Brain microvascular endothelial cell (primary cell): ENCODE data around the gene LBX1.

Source experiments
- DNase-seq: peaks from one replicate; pipeline ENCODE4 v3.0.0-alpha.2; 2020
- H3K27ac ChIP-seq: fragments of 250-450 bp; sonication (Bioruptor Pico); 2 replicates; pipeline ENCODE4 v1.5.1; 2020; ENCODE audit warnings: mild to moderate bottlenecking, moderate library complexity
- H3K27me3 ChIP-seq: fragments of 250-450 bp; sonication (Bioruptor Pico); replicated peaks from 2 replicates; pipeline ENCODE4 v1.5.1; 2020; ENCODE audit warnings: mild to moderate bottlenecking
- H3K36me3 ChIP-seq: fragments of 250-450 bp; sonication (Bioruptor Pico); replicated peaks from 2 replicates; pipeline ENCODE4 v1.5.1; 2020; ENCODE audit warnings: mild to moderate bottlenecking
- H3K4me3 ChIP-seq: 2 replicates; pipeline ENCODE4 v1.5.1; 2011; ENCODE audit warnings: low read depth, mild to moderate bottlenecking, control low read depth, low read length, moderate library complexity
- in situ Hi-C: cut with HindIII; loops from 2 replicates; pipeline ENCODE4 v1.10.0; 2017; ENCODE audit warnings: low sequenced_read_pairs, low pct_ligation_motif_present
- TF ChIP-seq, protein P1 (sequence below): IDR thresholded peaks from 2 replicates; pipeline ENCODE4 v1.5.1; 2011; ENCODE audit warnings: low read depth, mild to moderate bottlenecking, moderate library complexity, low read length, control low read depth, inconsistent platforms; ENCODE audit errors: missing control alignments

LBX1 gene

DNA sequence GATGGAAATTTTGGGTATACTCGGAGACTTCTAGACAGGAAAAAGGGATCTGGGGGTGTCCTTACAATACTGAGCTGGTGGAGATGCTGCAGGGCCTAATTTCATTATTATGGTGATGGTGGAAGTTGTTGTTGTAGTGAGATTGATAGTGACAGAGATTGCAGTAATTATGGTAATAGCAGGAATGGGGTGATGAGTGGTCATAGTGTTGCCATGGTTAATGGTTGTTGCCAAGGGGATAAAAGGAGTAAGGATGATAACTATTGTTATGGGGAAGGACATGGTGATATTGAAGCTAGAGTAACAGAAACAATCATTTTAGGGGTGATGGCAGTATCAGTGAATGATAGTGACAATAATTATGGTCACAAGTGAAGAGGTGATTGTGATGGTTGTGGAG, 27.1 kb upstream of the LBX1 start:
- Histone ChIP-seq H3K36me3 (no peaks in the 10 kb centered on the region), H3K27me3 (peaks cover 2% of the 10 kb centered on the region), H3K4me3 (no peak overlapping the region), H3K27ac (no peak overlapping the region)
- TF ChIP-seq, protein P1, sequence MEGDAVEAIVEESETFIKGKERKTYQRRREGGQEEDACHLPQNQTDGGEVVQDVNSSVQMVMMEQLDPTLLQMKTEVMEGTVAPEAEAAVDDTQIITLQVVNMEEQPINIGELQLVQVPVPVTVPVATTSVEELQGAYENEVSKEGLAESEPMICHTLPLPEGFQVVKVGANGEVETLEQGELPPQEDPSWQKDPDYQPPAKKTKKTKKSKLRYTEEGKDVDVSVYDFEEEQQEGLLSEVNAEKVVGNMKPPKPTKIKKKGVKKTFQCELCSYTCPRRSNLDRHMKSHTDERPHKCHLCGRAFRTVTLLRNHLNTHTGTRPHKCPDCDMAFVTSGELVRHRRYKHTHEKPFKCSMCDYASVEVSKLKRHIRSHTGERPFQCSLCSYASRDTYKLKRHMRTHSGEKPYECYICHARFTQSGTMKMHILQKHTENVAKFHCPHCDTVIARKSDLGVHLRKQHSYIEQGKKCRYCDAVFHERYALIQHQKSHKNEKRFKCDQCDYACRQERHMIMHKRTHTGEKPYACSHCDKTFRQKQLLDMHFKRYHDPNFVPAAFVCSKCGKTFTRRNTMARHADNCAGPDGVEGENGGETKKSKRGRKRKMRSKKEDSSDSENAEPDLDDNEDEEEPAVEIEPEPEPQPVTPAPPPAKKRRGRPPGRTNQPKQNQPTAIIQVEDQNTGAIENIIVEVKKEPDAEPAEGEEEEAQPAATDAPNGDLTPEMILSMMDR: no peak
- no peak for DNase-seq
- in situ Hi-C loops: no loop called here

DNA sequence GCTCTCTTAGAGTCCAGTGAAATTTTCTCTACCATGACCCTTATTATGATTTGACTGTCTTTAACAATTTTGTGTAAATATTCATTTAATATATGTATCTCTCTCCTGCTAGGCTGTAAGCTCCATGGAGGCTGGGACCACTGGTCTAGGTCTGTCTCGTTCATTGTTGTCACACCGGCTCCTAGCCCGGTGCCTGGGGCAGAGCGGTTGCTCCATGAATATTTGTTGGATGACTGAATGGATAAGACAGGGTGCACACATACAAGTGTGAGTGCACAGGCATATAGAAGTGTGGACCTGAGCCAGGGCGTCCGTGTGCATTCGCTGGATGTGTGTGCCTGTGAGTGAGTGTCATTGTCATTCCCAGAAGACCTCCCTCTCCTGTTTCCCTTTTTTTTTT, 20.9 kb upstream of the LBX1 start:
- Histone ChIP-seq H3K36me3 (no peaks in the 10 kb centered on the region), H3K27me3 (peaks cover 31% of the 10 kb centered on the region), H3K27ac (no peak overlapping the region), H3K4me3 (no peak overlapping the region)
- TF ChIP-seq, protein P1: no peak
- no peak for DNase-seq
- in situ Hi-C loops: no loop called here

DNA sequence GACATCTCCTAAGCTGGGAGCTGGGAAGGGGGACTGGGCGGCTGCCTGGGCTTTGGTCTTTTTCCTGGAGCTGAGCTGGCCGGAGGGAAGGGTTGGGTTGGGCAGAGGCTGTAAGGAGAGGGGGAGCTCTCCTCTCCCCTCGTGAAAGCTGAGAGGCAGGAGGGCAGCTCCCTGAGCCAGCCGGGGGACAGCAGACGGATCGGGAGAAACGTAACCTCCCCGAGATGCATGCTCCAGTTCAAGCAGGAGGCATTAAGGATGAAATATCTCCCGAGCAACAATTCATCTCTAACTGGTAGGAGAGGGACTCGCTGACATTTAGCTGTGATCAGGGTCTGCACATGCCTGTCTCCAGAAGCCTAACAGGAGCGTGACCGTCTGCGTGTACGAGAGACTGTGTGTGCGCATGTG, 19.9 kb upstream of the LBX1 start:
- Histone ChIP-seq H3K27ac (no peak overlapping the region), H3K4me3 (no peak overlapping the region), H3K27me3 (peaks cover 31% of the 10 kb centered on the region), H3K36me3 (no peaks in the 10 kb centered on the region)
- TF ChIP-seq, protein P1: no peak
- in situ Hi-C loops: no loop called here
- DNase-seq: no peak

DNA sequence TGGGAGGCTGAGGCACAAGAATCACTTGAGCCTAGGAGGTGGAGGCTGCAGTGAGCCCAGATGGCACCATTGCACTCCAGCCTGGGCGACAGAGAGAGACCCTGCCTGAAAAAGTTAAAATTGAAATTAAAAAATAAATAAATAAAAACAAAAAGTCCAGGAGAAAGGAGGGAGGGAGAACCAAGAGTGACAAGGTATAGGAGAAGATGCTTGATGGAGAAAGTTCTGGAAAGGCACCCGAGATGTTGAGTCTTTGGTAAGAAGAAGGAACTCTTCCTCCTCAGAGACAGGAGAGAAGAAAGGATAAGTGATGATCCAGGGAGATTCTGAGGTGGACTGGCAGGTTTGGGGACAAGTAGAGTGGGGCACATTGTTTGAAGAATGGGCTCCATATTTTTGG, 17.4 kb upstream of the LBX1 start:
- Histone ChIP-seq H3K4me3 (no peak overlapping the region), H3K27me3 (peaks cover 44% of the 10 kb centered on the region), H3K27ac (no peak overlapping the region), H3K36me3 (no peaks in the 10 kb centered on the region)
- in situ Hi-C loops: no loop called here
- no peak for DNase-seq
- TF ChIP-seq, protein P1: no peak

DNA sequence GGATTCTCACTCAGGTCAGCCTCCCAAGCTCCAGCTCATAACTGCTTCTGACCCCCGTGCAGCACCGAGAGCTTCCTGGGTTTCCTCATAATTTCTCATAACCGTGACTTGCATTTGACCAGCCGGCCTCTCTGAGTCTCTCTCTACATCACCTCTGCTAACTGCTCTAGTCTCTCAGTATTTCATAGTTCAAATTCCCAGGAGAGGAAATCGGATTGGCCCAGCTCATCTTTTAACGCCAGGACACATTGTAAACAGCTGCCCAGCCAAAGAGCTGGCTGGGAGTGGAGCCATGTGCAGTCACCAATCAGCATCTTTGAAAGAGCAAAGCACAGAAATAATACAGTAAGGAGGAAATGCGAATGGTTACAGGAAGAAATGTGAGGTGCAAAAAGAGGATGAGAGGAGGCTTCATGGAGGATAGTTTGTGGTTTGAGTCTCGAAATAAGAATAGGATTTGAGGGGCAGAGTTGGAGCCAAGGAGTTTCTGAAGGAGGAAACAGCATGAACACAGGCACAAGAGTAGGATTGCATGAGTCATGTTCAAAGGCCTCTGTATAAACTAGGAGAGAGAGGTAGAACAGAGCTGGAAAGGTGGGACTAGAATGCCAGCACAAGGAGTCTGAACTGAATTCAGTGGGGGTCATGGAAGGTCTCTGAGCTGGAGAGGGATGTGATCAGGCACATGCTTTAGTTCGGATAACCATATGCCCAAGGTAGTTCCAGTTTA, 15.2 kb upstream of the LBX1 start:
- no peak overlapping the region for H3K27ac ChIP-seq
- in situ Hi-C loops: no loop called here
- DNase-seq: no peak
- no peaks in the 10 kb centered on the region for H3K36me3 ChIP-seq
- TF ChIP-seq, protein P1: no peak
- no peak overlapping the region for H3K4me3 ChIP-seq
- peaks cover 56% of the 10 kb centered on the region for H3K27me3 ChIP-seq
